Coronary artery (tissue), 2 donors: ENCODE data around the gene CA11.
A peak's percentile ranks its signal among the peaks of the same experiment; 100 is the strongest.

Source experiments
- DNase-seq: peaks from one replicate; pipeline ENCODE4 v3.0.0-alpha.2; 2017; ENCODE audit warnings: low spot score
- H3K27ac ChIP-seq, 2 donors: fragments of 200-600 bp; sonication (generic); one replicate each; pipeline ENCODE4 v1.5.1; 2016 to 2019
- H3K4me3 ChIP-seq: fragments of 200-600 bp; sonication (generic); 2 replicates; pipeline ENCODE4 v1.5.1; 2016; ENCODE audit warnings: mild to moderate bottlenecking, moderate library complexity
- TF ChIP-seq, protein P1 (sequence below): fragments of 200-600 bp; sonication (generic); IDR thresholded peaks from one replicate; pipeline ENCODE4 v1.5.1; 2019; ENCODE audit warnings: antibody characterized with exemption

CA11 gene

DNA sequence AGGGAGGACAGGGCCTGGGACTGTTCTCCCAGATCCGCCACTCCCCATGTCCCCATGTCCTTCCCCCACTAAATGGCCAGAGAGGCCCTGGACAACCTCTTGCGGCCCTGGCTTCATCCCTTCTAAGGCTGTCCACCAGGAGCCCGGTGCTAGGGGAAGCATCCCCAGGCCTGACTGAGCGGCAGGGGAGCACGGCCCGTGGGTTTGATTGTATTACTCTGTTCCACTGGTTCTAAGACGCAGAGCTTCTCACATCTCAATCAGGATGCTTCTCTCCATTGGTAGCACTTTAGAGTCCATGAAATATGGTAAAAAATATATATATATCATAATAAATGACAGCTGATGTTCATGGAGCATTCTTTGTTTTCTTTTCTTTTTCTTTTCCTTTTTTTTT lies 38.6 kb downstream of the CA11 start:
- DNase-seq = no peak
- TF ChIP-seq, protein P1, sequence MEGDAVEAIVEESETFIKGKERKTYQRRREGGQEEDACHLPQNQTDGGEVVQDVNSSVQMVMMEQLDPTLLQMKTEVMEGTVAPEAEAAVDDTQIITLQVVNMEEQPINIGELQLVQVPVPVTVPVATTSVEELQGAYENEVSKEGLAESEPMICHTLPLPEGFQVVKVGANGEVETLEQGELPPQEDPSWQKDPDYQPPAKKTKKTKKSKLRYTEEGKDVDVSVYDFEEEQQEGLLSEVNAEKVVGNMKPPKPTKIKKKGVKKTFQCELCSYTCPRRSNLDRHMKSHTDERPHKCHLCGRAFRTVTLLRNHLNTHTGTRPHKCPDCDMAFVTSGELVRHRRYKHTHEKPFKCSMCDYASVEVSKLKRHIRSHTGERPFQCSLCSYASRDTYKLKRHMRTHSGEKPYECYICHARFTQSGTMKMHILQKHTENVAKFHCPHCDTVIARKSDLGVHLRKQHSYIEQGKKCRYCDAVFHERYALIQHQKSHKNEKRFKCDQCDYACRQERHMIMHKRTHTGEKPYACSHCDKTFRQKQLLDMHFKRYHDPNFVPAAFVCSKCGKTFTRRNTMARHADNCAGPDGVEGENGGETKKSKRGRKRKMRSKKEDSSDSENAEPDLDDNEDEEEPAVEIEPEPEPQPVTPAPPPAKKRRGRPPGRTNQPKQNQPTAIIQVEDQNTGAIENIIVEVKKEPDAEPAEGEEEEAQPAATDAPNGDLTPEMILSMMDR = no peak

DNA sequence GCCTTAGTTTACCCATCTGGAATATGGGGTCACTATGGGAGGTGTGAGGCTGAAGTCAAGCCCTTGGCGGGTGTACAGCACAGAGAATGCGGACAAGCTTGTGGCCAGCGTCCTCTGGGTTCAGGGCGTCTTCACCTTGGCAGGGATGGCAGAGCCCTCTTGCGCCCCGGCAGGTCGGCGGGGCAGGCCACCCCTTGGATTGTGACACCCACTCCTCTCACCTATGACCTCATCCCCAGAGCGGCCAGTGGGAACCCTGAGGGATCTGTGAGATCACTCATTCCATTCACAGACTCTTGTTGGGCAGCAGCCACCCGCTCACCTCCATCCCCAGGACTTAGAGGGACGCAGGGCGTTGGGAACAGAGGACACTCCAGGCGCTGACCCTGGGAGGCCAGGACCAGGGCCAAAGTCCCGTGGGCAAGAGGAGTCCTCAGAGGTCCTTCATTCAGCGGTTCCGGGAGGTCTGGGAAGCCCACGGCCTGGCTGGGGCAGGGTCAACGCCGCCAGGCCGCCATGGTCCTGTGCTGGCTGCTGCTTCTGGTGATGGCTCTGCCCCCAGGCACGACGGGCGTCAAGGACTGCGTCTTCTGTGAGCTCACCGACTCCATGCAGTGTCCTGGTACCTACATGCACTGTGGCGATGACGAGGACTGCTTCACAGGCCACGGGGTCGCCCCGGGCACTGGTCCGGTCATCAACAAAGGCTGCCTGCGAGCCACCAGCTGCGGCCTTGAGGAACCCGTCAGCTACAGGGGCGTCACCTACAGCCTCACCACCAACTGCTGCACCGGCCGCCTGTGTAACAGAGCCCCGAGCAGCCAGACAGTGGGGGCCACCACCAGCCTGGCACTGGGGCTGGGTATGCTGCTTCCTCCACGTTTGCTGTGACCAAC lies 39.3 kb downstream of the CA11 start, which contains the start of gene SPACA4:
Gene SPACA4 (plus strand): TSS at position 280 of the 896 bp plus-strand sequence. CDS start 237 bp downstream, at position 517.
- H3K4me3 ChIP-seq = no peak within 1 kb of the TSS
- DNase-seq = peak; percentile 65
- TF ChIP-seq, protein P1 = no peak
- no peak within 1 kb of the TSS for H3K27ac ChIP-seq

More for the DNA sequence above, 38.6 kb downstream of the CA11 start:
- no peak overlapping the region for H3K27ac ChIP-seq
- no peak overlapping the region for H3K4me3 ChIP-seq

DNA sequence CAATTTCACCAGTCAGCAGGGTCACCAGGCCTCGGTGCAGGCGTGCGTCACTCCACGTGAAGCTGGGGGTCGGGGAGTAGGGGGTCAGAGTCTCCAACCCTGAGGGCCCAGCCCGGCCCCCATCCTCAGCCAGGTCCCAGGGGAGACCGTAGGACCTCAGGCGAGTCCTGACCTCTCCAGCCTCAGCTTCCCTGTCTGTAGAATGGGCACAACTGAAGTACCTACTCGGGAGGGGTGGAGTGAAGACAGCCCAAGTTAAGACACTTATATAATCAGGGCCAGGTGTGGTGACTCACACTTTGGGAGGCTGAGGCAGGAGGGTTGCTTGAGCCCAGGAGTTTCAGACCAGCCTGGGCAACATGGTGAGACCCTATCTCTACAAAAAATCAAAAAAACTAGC lies 42.1 kb downstream of the CA11 start:
- no peak for DNase-seq
- Histone ChIP-seq H3K4me3 (no peak overlapping the region), H3K27ac (no peak overlapping the region)
- TF ChIP-seq, protein P1 = no peak

DNA sequence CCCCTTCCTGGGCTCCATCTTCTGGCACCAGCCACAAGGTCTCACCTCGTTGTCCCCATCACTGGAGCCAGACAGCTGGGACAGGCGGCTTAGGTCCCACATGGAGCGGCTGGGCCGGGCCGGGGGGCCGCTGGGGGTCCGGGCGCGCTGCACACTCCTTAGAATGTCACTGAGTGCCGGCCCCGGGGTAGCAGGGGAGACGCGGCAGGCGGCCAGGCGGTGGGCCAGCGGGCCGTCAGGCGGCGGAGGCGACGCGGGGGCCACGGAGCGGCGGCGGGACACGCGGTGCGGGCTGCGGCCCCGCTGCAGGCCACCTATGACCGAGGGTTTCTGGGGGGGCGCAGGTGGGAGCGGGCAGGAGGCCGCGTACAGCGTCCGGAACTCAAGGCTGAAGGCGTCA lies 42.5 kb downstream of the CA11 start:
- no peak overlapping the region for H3K27ac ChIP-seq
- TF ChIP-seq, protein P1 = no peak
- no peak overlapping the region for H3K4me3 ChIP-seq
- DNase-seq = no peak

DNA sequence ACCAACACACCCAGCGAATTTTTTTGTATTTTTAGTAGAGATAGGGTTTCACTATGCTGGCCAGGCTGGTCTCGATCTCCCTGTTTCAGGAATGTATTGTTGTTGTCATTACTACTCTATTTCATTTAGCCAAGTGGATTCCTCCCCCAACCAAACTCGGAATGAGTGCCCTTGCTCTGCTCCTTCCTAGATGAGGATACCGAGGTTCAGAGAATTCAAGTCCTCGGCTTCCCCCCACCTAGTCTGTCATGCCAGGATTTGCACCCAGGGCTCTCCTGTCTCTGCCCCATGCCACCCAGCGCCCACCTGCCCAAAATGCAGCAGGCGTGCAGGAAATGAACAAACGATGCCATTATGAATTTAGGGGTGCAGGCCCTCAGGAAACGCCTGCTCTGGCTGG lies 43.0 kb downstream of the CA11 start:
- TF ChIP-seq, protein P1 = no peak

DNA sequence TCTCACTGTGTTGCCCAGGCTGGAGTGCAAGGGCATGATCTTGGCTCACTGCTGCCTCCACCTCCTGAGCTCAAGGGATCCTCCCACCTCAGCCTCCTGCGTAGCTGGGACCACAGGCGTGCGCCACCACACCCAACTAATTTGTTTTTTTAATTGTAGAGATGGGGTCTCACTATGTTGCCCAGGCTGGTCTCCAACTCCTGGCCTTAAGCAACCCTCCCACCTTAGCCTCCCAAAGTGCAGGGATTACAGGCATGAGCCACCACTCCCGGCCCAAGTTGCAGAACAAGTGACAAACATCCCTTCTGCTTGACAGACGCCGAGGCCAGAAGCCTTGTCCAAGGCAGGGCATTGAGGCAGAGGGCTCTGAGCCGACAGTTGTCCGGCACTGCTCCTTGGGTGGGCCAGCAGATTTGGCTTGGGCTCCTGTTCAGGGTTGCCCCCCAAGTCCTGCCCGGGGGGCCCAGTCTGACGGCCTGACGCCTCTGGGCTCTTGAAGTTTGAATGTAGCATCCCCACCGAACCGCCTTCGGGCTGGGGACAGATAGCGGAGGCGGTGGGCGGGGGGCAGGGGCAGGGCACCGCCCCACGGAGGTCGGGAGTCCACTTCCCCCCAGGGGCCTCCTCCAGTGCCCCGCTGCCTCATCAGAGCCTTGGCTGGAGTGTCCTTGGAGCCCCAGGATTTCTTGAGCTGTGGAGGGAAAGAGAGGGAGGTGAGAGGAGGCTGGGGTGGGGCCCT lies 45.1 kb downstream of the CA11 start:
- DNase-seq = no peak
- TF ChIP-seq, protein P1 = no peak
- H3K4me3 ChIP-seq = no peak overlapping the region
- H3K27ac ChIP-seq = no peak overlapping the region

More for the DNA sequence above, 43.0 kb downstream of the CA11 start:
- no peak for DNase-seq
- no peak overlapping the region for H3K27ac ChIP-seq
- no peak overlapping the region for H3K4me3 ChIP-seq
